WERI-Rb-1 (cell line): Measurements from ENCODE around the gene GTF3C1.
A peak's percentile ranks its signal among the peaks of the same experiment; 100 is the strongest.

Experiments used
- DNase-seq: peaks from one replicate; pipeline ENCODE4 v3.0.0-alpha.2; 2020
- H3K27ac ChIP-seq: fragments of 250-450 bp; sonication (Bioruptor Pico); 2 replicates; pipeline ENCODE4 v1.5.1; 2020; ENCODE audit warnings: mild to moderate bottlenecking, moderate library complexity
- H3K27me3 ChIP-seq: fragments of 250-450 bp; sonication (Bioruptor Pico); 2 replicates; pipeline ENCODE4 v1.5.1; 2021; ENCODE audit warnings: mild to moderate bottlenecking, low read depth, moderate library complexity; ENCODE audit not compliant: insufficient read depth, severe bottlenecking
- H3K36me3 ChIP-seq: fragments of 250-450 bp; sonication (Bioruptor Pico); 2 replicates; pipeline ENCODE4 v1.5.1; 2020; ENCODE audit warnings: mild to moderate bottlenecking, moderate library complexity
- H3K4me3 ChIP-seq: 2 replicates; pipeline ENCODE4 v1.5.1; 2011; ENCODE audit warnings: low read depth, mild to moderate bottlenecking, control low read depth, low read length
- H3K9me3 ChIP-seq: fragments of 250-450 bp; sonication (Bioruptor Pico); 2 replicates; pipeline ENCODE4 v1.5.1; 2021; ENCODE audit warnings: mild to moderate bottlenecking, moderate library complexity; ENCODE audit not compliant: severe bottlenecking
- TF ChIP-seq, protein P1 (sequence below): IDR thresholded peaks from 2 replicates; pipeline ENCODE4 v1.5.1; 2011; ENCODE audit warnings: low read depth, mild to moderate bottlenecking, control low read depth, inconsistent platforms, low read length

The GTF3C1 gene

DNA sequence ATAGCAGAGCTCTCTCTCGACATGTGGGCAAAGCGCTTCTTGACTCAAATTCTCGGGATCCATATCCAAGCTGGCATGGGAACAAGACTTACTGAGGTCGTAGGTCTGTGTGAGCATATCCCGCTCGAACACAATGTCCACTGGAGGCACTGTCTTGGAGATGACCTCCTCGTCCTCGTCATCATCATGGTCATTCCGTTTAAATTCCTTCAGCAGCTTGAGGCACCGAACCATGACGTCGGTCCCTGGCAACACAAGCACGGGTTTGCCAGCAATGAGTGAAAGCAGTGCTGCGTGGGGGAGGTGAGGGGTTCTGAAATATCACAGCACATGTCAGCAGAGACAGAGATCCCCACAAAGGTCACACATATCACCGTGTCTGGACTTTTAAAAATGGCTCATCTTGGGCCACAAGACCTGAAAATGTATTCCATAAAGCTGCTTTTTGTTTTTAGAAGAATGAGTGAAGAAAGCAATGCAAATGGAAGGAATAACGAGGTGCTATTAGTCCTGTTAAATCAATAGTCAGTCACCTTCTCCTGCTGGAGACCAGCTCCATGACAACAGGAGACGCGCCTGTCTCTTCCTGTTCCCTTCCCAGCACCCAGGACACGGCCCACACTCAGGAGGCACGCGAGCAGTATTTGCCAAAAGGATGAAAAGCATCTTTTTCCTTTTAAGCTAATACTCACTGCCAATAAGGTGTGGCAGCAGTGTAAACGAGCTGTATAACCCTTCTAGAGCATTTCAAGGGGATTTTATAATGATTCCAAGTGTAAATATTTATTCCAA lies 37.9 kb downstream of the GTF3C1 start:
- TF ChIP-seq, protein P1, sequence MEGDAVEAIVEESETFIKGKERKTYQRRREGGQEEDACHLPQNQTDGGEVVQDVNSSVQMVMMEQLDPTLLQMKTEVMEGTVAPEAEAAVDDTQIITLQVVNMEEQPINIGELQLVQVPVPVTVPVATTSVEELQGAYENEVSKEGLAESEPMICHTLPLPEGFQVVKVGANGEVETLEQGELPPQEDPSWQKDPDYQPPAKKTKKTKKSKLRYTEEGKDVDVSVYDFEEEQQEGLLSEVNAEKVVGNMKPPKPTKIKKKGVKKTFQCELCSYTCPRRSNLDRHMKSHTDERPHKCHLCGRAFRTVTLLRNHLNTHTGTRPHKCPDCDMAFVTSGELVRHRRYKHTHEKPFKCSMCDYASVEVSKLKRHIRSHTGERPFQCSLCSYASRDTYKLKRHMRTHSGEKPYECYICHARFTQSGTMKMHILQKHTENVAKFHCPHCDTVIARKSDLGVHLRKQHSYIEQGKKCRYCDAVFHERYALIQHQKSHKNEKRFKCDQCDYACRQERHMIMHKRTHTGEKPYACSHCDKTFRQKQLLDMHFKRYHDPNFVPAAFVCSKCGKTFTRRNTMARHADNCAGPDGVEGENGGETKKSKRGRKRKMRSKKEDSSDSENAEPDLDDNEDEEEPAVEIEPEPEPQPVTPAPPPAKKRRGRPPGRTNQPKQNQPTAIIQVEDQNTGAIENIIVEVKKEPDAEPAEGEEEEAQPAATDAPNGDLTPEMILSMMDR, result 0 out of 2 replicates have a peak, but pooled peaks have one; percentile 25
- no peak overlapping the region for H3K4me3 ChIP-seq
- H3K27me3 ChIP-seq, result no peaks in the 10 kb centered on the region
- no peak overlapping the region for H3K27ac ChIP-seq
- no peak for DNase-seq
- H3K9me3 ChIP-seq, result no peaks in the 10 kb centered on the region
- peaks cover 78% of the 10 kb centered on the region for H3K36me3 ChIP-seq

- H3K27me3 ChIP-seq, result no peaks in the 10 kb centered on the region
- DNase-seq, result no peak
- H3K9me3 ChIP-seq, result no peaks in the 10 kb centered on the region
- no peak overlapping the region for H3K27ac ChIP-seq
- H3K4me3 ChIP-seq, result no peak overlapping the region
- TF ChIP-seq, protein P1, result no peak
- peaks cover 91% of the 10 kb centered on the region for H3K36me3 ChIP-seq
Observed at GRCh38 chr16:27508476-27508875, 41.2 kb downstream of the GTF3C1 start.

- no peak for DNase-seq
- Histone ChIP-seq H3K36me3 (peaks cover 94% of the 10 kb centered on the region), H3K9me3 (no peaks in the 10 kb centered on the region), H3K27ac (no peak overlapping the region), H3K4me3 (no peak overlapping the region), H3K27me3 (no peaks in the 10 kb centered on the region)
- TF ChIP-seq, protein P1, result no peak
Observed at GRCh38 chr16:27506771-27507170, 42.9 kb downstream of the GTF3C1 start.

GRCh38 chr16:27505297-27506236 lies 44.1 kb downstream of the GTF3C1 start:
- Histone ChIP-seq H3K27ac (no peak overlapping the region), H3K27me3 (no peaks in the 10 kb centered on the region), H3K36me3 (peaks cover 94% of the 10 kb centered on the region), H3K9me3 (no peaks in the 10 kb centered on the region), H3K4me3 (no peak overlapping the region)
- TF ChIP-seq, protein P1, result no peak
- no peak for DNase-seq

GRCh38 chr16:27503662-27504061 lies 46.1 kb downstream of the GTF3C1 start:
- no peaks in the 10 kb centered on the region for H3K9me3 ChIP-seq
- no peaks in the 10 kb centered on the region for H3K27me3 ChIP-seq
- no peak overlapping the region for H3K27ac ChIP-seq
- DNase-seq, result no peak
- H3K4me3 ChIP-seq, result no peak overlapping the region
- peaks cover 94% of the 10 kb centered on the region for H3K36me3 ChIP-seq
- TF ChIP-seq, protein P1, result no peak
